RWPE1 (cell line): ENCODE measurements around the gene JUNB.
A peak's percentile ranks its signal among the peaks of the same experiment; 100 is the strongest.

Experiments used
- CTCF ChIA-PET: fragments of 350-600 bp; sonication (Branson Sonifier 250); formaldehyde crosslinking; extraction: SDS; loops from one replicate; lab custom pipeline; 2021; lab: Yijun Ruan, JAX
- POLR2A ChIA-PET: fragments of 400-600 bp; formaldehyde crosslinking; extraction: SDS; loops from one replicate; lab custom pipeline; 2020; ENCODE audit warnings: antibody characterized with exemption; ENCODE audit not compliant: low non-redundant PET; lab: Yijun Ruan, JAX
- DNase-seq: peaks from one replicate; pipeline ENCODE4 v3.0.0; 2012; ENCODE audit warnings: low spot score
- H3K27ac ChIP-seq: fragments of 450-650 bp; 2 replicates; pipeline ENCODE4 v1.5.1; 2017
- CTCF ChIP-seq: fragments of 450-650 bp; conservative IDR thresholded peaks from 2 replicates; pipeline ENCODE4 v1.5.1; 2017; ENCODE audit warnings: low read depth, mild to moderate bottlenecking

The JUNB gene

GRCh38 chr19:12799742-12800465 is 8.6 kb downstream of the JUNB start:
- ChIA-PET CTCF (interaction anchor here (0.6 to 1.3 kb wide), 4 partner anchors 22 to 48 kb away, joined by 3 to 6 read pairs (median 4); no protein-coding TSS in a partner anchor), POLR2A (no interaction called here)
- H3K27ac ChIP-seq, result peak overlapping the region; percentile 100
- no peak for DNase-seq
- no peak for TF ChIP-seq CTCF

GRCh38 chr19:12800466-12800770 is 9.1 kb downstream of the JUNB start:
- POLR2A ChIA-PET, result no interaction called here
- TF ChIP-seq CTCF, result no peak
- CTCF ChIA-PET, result interaction anchor here (0.9 to 1.3 kb wide), 3 partner anchors 22 to 47 kb away, joined by 4 to 8 read pairs (median 6); no protein-coding TSS in a partner anchor
- no peak for DNase-seq
- H3K27ac ChIP-seq, result peak overlapping the region; percentile 100

GRCh38 chr19:12800923-12801465 is 9.7 kb downstream of the JUNB start:
- DNase-seq, result no peak
- ChIA-PET POLR2A (no interaction called here), CTCF (interaction anchor here (0.6 to 1.3 kb wide), 4 partner anchors 23 to 47 kb away, joined by 3 to 8 read pairs (median 5); no protein-coding TSS in a partner anchor)
- peak overlapping the region; percentile 100 for H3K27ac ChIP-seq
- no peak for TF ChIP-seq CTCF

GRCh38 chr19:12801466-12802266 is 10.4 kb downstream of the JUNB start, which contains the start of the genes PRDX2 and THSD8:
Gene PRDX2 (minus strand): TSS chr19:12801800. CDS start chr19:12801261, 539 bp downstream.
Gene THSD8 (plus strand): TSS chr19:12802069. CDS start chr19:12802072, 3 bp downstream.
- ChIA-PET CTCF (interaction anchor here (0.5 to 1.2 kb wide), 5 partner anchors 24 to 45 kb away, joined by 3 to 8 read pairs (median 3); no protein-coding TSS in a partner anchor), POLR2A (no interaction called here)
- peak within 1 kb of the TSS; percentile 100 for H3K27ac ChIP-seq
- peak; percentile 79 for DNase-seq
- no peak for TF ChIP-seq CTCF

GRCh38 chr19:12802267-12803106 is 11.2 kb downstream of the JUNB start:
- CTCF ChIA-PET, result interaction anchor here (0.5 to 1.0 kb wide), 4 partner anchors 25 to 45 kb away, joined by 3 to 4 read pairs (median 3); no protein-coding TSS in a partner anchor
- POLR2A ChIA-PET, result no interaction called here

More at GRCh38 chr19:12802267-12803106, 11.2 kb downstream of the JUNB start:
- H3K27ac ChIP-seq, result peak overlapping the region; percentile 100
- DNase-seq, result peak; percentile 13
- no peak for TF ChIP-seq CTCF
